RCC 7860 (cell line): ENCODE data around the gene ST6GALNAC2.
"Not testable (repeated sequence)": the region's sequence is repeated elsewhere in the genome, so short reads cannot be mapped to it uniquely, and the experiment has no call there.

ENCODE experiments used
- DNase-seq: peaks from one replicate; pipeline ENCODE4 v3.0.0-alpha.2; 2015; ENCODE audit warnings: low spot score
- FAIRE-seq: peaks from 2 replicates; lab custom pipeline; 2012; peaks lifted over from hg19 to GRCh38; lab: Jason Lieb, UNC

Gene ST6GALNAC2

DNA sequence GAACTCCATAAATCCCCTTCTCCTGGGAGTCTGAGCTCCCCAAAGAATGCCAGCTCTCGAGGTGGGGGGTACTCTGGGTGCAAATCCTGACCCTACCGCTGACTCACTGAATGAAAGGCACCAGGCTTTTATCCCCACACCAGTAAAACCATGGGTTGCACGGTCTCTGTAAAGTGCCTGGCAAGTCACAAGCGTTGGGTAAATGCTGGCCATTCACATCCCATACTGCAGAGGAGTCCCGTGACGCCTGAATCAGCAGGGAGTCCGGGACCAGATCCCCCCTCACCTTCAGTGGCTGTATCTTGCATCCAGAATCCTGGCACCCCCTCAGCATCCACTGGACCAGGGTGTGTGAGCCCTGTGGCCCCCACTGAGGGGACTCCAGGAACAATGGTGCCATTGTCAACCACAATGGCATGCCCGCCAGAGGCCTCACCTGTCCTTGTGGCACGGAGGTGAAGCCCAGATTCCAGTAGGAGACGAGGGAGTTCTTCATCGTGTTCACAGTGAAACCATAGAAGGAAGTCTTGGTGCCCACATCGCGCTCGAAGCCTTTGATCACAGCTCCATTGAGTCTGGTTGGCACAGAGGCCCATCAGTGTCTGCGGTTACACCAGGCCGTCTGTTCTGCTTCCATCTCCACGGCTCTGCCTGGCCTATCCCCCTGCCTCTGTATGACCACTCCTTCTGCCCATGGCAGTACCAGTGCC lies 13.3 kb downstream of the ST6GALNAC2 start:
- no peak for FAIRE-seq
- DNase-seq: no peak

DNA sequence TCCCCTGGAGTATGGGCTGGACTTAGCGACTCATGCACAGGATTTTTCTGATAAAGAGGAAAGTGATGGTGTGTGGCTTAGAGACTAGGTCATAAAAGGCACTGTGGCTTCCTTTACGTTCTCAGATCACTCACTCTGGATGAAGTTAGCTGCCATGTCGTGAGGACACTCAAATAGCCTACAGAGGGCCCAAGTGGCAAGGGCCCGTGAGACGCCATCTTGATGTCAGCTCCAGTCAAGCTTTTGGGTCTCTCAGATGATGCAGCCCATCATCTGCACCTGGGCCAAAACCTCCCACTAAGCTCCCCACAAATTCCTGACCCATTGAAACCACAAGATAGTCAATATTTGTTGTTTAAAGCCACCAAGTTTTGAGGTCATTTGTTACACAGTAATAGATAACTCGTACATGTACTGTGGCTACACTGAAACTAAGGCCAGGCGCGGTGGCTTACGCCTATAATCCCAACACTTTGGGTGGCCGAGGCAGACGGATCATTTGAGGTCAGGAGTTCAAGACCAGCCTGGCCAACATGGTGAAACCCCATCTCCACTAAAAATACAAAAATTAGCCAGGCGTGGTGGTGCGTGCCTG lies 14.7 kb downstream of the ST6GALNAC2 start:
- FAIRE-seq: no peak
- DNase-seq: peak; percentile 19

DNA sequence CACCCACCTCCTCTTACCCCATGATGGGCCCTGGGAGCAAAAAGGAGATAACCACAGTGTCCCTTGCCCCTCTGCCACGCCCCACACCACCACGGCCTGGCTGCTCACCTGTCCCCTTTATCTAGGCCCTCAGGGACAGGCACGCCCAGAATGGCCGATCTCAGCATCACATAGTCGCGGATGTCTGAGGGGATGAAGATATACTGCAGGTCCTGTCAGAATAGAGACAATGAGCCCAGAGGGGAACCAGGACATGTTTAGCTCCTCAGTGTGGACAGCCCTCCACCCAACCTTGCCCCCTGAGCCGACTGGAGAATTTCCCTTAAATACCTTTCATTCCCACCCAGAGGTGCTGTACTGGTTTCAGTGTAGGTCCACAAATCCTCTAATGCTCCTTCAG lies 15.2 kb downstream of the ST6GALNAC2 start:
- DNase-seq: no peak
- FAIRE-seq: no peak

DNA sequence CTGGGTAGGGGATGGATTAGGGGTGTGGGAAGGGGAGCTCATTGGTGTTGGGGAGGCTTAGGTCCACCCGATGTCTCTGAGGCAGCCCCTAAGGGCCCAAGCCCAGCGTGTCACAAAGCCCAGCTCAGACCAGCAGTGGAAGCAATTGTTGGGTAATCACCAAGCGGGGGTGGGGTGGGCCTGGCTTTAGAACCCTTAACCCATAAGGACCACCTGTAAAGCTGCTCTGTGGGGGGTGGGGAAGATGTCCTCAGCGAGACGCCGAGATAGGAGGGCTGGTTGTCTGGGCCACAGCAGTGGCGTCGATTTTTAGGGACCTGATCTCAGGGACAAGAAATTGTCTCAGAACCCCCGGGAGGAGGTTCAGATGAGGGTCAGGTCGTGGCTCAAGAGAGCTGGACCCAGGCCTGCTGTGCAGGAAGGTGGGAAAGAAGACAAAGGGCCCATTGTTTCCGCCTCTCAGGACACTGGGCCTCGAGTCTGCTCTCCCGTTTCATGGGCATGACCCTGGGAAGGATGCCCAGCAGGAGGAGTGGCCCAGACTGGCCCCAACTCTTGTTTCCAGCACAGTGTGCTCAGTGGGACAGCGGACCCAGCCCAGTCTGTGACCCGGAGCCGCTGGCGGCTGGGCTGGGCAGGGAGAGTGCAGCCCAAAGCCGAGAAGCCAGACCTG lies 15.9 kb downstream of the ST6GALNAC2 start:
- no peak for FAIRE-seq

DNA sequence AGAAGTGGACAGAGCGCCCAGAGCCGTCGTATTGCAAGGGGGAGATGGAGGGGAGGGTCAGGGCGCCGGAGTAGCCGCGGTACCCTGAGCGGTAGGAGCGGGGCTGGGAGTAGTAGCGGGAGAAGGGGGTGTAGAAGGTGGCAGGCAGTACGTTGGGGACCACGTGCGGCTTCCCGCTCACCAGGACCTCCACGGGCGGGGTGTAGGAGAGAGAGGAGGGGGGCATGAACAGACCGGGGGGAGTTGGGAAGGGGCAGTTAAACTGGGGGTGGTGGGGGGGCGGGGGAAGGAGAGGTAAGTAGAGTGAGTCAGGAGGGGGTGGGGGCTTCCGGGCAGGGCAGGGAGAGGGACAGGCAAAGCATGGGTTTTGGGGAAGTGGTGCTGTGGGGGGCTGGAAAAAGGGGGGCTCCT lies 16.8 kb downstream of the ST6GALNAC2 start:
- FAIRE-seq (no peak), DNase-seq (no peak)

More for the DNA sequence above, 15.9 kb downstream of the ST6GALNAC2 start:
- DNase-seq: no peak

DNA sequence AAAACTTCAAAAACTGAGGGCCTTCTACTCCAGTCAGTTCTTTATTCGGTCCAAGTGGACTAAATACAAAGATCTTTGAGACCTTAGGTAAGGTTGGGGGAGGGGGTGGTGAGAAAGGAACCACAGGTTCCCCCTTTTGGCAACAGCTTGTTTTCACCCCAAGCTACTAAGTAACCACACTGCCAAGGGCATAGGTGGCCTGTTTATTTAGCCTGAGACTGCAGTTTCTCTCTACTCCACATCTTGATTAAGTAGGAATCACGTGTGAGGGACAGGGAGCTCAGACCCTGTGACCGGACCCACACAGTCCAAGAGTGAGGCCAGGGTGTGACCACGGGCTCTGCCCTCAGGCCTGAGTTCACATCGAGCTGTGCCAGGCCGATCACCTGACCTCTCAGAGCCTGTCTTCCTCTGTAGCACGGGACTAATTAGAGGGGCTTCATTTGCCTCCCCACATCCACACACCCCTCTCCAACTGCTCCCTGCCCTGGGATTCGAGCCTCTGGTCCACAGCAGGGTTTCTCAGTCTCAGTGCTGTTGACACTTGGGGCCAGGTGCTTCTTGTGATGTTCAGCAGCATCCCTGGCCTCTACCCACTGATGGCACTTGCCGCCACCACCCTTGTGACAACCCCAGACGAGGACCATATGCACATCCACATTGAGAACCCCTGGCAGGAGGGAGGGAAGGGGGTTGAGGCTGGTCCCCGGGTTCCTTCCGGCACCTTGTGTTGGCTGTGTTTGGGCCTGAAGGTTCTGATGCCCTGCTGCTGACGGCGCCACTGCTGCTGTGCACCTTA lies 17.8 kb downstream of the ST6GALNAC2 start:
- no peak for DNase-seq
- no peak for FAIRE-seq

DNA sequence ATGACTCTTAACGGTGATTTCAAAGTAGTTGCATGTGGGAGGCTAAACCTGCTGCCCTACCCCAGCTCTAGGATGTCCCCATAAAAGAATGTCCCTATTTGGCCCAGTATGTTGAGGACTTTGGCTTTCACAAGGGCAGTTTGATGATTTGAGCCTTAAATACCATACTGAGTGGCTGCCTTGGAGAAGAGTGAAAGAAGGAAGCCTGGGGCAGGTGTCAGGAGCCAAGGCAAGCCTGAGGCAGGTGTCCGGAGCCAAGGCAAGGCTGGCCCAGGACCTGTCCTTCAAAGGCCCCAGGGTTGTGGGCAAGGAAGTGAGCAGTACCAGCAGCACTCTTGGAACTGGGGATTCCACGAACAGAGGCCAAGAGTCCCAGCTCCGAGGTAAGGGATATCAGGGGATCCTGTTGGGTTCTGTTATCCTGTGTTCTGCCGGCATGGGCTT lies 18.6 kb downstream of the ST6GALNAC2 start:
- no peak for FAIRE-seq
- no peak for DNase-seq

DNA sequence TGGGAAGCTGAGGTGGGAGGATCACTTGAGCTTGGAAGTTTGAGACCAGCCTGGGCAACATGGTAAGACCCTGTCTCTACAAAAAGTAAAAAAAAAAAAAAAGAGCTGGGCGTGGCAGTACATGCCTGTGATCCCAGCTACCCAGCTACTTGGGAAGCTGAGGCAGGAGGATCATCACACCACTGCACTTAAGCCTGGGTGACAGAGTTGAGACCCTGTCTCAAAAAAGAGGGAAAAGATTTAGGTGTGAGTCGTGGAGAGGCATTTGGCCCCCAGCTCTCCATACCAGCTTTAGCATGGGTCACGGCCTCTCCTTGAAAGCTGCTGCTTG lies 19.1 kb downstream of the ST6GALNAC2 start:
- no peak for FAIRE-seq
- DNase-seq: no peak

DNA sequence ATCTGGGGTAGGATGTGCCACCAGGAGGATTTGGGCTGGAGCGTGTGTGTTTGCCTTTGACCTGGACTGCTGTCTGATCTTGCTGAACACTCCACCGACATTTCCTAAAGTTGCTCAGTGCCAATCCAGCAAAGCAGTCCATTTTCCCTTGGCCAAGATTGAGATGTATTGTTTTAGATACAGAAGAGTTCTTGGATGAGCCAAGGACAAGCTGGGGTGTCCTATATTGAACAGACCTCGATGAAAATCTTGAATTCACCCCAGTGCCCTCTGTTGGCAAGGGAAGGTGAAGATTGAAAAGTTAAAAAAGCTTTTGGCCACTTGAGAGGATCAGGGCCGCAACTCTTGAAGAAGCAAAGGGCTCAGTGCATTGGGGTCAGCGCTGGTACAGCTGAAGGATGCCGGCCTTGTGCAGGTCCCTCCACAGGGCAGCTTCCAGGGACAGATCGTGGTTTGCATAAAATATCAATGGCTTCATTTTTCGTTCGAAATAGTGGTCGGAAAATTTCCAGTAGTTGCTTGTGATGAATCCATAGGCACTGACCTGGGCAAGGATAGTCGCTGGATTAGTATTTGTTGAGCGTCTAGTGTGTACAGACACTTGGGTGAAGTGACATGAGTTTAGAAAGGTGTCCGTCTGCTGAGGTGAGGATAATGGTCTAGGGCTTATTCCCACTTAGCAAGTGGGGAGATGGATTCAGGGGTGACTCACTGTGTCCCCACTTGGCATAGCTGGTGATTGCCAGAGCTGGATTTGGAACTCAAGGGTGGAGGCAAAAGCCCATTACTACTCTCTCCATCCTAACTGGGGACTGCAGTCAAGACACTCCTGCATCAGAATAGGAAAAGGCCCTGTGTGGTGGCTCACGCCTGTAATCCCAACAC lies 19.7 kb downstream of the ST6GALNAC2 start:
- FAIRE-seq (no peak), DNase-seq (no peak)

DNA sequence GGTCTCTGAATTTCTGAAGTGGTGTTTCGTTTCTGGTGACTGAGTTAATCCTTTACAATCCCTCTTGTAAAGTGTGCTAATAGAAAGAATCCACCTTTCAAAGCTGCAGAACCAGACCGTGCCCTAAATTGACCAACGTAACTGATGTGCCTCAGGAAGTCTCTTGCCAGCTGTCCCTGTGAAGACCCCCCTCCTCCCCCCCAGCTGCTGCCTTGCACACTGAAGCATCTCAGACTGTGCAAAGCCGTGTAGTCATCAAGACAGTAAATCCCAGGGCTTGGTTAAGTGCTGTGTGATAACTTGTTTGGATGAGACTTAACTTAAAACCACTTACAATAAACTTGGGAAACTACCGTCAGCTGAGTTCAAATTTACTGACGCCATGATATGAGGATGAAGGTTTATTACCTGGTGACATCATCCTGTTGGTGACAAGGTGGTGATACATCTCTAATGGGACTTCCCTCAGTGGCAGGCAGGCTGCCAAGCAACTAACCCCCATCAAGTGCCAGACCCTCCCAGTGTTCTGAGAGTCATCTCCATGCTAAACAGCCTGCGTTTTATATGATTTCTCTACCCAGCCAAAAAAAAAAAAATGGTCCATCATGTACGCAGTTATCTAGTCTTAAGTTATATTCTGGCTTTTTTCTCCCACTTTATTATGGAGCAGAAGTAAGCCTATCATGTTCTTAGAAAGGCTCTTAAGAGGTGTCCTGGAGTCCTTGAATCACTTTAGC lies 20.5 kb downstream of the ST6GALNAC2 start:
- not testable (repeated sequence) for FAIRE-seq
- peak; percentile 82 for DNase-seq

DNA sequence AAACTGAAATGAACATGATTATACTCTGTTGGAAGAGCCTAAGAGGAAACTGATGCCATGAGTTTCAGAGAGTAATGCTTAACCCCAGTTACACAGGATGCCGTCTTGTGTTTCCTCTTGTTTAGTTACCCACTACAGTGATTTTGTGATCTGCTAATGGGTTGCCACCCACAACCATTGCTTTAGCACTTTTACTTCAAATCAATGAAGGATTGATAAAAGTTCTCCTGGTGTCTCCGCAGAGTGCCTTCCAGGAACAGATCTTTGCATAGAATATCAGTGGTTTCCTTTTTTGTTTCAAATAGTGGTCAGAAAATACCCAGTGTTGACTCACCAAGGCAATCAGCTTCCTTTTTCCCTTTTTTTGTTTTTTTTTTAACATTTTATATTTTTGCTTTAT lies 22.3 kb downstream of the ST6GALNAC2 start:
- not testable (repeated sequence) for FAIRE-seq, DNase-seq

DNA sequence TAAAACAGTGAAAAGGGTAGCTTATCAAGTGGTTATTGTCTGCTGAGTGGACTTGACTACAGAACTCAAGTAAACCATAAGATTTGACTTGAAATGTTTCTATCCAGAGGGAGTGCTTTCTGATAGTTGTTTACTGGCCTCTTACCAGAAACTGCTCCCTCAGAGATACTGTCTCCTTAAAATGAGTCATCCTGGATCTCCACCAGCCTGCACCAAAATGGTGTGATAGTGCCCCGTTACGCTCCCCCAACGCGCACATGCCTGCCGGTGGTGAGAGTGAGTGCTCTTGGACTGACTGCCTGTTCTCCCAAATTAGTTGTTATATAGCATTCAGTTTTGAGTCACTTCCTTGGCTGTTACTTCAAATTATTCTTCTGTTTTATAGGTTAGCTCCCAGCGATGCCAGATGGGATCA lies 22.9 kb downstream of the ST6GALNAC2 start:
- no peak for FAIRE-seq

DNA sequence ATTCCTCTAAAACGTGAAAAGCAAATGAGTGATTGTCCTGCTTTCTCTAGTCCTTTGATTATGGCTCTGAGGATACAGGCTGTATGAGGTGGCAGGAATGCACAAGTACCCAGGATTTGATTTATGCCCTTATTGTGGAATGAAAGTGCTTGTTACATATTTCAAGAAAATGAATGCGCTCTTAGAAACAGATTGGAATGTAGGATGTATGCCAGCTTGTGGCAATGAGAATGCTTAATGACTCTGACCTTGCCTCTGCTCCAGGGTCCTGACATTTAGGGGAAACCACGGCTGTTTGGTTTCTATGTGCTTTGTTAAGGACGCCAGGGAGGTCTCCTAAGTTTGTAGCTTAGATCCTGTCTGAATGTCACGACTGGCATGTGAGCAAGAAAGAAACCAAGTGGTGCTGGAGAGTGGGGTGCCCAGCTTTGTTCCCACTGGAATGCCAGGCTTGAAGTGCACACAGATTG lies 23.8 kb downstream of the ST6GALNAC2 start:
- no peak for FAIRE-seq
- peak; percentile 52 for DNase-seq

More for the DNA sequence above, 22.9 kb downstream of the ST6GALNAC2 start:
- DNase-seq: no peak

DNA sequence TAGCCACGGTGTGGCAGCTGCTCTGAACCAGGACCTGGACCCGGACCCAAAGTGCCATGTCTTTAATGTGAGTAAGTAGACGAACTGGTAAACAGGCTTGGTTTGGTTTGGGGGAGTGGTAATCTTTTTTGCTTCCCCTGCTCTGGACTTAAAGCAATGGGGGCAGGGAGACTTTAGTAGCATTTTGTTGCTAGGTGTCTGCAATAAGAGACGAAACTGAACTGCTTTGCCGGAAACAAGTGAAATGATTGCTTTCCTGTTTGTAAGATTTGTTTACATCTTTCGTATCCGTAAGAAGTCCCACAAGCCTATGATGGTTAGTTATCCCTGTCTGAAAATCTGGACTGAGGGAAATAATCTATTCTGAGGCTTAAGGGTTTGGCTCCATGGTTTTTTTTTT lies 24.3 kb downstream of the ST6GALNAC2 start:
- DNase-seq (no peak), FAIRE-seq (no peak)

DNA sequence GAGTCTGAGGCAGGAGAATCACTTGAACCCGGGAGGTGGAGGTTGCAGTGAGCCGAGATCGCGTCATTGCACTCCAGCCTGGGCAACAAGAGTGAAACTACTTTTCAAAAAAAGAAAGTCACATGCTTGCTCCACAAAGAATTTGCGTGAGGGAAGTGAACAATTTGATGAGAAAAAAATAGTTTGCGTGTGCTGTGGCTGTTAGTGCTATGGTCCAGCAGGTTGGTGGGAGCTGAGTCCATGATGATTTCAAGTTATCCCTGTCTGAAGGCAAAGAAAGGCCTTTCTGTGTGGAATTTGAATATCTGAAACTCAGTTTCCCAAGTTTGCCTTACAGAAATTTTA lies 24.8 kb downstream of the ST6GALNAC2 start:
- no peak for FAIRE-seq
- no peak for DNase-seq

DNA sequence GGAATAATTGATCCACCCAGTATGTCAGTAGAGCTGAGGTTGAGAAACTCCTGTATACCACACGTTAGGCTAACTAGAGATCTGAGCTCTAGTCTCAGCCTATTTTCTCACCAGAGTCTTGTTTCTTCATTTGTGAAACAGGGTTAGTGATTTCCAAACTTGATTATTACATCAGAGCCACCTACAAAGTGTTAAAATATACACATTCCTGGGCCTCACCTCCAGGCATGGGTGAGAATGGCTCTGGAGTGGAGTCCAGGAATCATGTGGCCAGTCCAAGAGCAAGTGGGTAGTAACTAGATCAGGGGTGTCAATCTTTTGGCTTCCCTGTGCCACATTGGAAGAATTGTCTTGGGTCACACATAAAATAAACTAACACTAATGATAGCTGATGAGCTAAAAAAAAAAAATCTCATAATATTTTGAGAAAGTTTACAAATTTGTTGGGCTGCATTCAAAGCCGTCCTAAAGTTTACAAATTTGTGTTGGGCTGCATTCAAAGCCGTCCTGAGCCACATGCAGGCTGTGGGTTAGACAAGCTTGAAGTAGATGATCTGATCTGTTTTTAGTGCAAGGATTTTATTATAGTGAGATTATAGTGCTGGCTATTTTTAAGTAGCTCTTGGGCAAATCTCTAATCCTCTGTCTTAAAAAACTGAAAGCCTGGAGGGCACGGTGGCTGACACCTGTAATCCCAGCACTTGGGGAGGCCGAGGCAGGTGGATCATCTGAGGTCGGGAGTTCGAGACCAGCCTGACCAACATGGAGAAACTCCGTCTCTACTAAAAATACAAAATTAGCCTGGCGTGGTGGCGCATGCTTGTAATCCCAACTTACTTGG lies 25.4 kb downstream of the ST6GALNAC2 start:
- DNase-seq (no peak), FAIRE-seq (no peak)

DNA sequence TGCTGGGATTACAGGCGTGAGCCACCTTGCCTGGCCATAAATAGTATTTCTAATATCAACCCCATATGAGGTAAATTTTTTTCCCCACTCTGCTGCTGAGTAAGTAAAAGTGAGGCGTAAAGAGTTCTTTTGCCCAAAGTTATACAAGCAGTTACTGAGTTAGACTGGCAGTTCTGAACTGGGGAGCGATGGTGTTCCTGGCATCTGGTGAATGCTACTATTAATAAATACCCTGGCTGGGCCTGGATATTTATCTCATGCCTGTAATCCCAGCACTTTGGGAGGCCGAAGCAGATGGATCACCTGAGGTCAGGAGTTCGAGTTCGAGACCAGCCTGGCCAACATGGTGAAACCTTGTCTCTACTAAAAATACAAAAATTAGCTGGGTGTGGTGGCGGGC lies 26.2 kb downstream of the ST6GALNAC2 start:
- not testable (repeated sequence) for FAIRE-seq, DNase-seq

DNA sequence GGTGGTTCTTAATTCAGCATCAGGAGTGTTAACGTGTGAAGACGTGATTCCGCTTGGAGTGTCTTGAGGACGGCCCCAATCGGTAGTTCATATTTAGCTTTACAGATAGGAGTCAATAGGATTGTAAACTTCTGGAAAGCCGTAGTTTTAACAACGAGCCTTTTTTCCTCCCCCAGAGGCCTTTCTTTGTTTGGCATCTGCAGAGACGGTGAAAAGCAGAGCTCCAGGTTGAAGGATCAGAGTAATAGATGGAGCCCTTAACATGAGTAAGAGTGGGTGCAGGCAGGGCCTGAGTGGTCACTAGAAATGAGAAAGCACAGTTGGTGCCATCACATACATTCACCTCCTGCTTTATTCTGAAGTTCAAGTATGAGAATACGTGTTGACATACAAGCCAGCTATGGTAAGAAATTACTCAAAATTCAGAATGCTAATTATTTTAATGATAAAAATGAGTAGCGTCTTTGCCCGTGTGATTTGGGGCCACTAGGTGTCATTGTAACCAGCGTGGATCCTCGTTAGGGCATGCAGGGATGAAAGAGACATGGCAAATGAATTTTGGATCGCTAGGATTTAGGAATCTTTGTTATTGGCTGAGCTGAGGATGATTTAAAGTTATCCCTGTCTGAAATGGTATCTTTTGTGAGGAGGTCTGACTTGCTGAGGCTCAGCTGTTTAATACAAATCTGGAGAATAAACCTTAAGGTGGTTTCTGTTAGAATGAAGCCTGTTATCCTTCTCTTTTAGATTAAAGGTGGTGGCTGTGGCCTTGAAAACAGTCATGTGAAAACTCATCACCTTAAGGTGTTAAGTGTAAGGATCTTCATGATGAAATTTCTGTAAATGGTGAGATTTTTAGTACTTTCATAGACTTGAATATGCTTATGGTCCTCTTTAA lies 27.2 kb downstream of the ST6GALNAC2 start:
- DNase-seq: peak; percentile 25
- FAIRE-seq: no peak
